Measurements from ENCODE around the gene FOSL2.

FOSL2 gene

DNA sequence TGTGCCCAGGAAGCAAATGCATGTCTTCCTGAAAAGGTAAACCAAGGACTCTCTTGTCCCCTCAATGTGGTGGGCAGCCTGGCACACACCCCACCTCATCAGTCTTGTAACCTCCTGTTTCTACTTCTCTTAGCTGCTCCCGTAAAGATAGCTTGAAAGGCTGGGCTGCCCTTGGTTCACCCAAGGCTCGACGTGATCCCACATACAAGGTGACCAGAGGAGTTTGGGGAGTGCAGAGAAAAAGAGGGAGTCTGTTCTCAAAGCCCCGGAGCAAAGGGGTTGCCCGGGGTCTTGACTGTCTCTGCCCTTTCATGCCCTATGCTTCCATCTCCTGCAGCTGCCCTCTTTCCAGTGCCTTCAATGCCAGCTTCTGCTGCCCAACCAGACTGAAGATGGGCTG, 18.3 kb upstream of the FOSL2 start:
- TF ChIP-seq, protein P1, sequence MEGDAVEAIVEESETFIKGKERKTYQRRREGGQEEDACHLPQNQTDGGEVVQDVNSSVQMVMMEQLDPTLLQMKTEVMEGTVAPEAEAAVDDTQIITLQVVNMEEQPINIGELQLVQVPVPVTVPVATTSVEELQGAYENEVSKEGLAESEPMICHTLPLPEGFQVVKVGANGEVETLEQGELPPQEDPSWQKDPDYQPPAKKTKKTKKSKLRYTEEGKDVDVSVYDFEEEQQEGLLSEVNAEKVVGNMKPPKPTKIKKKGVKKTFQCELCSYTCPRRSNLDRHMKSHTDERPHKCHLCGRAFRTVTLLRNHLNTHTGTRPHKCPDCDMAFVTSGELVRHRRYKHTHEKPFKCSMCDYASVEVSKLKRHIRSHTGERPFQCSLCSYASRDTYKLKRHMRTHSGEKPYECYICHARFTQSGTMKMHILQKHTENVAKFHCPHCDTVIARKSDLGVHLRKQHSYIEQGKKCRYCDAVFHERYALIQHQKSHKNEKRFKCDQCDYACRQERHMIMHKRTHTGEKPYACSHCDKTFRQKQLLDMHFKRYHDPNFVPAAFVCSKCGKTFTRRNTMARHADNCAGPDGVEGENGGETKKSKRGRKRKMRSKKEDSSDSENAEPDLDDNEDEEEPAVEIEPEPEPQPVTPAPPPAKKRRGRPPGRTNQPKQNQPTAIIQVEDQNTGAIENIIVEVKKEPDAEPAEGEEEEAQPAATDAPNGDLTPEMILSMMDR (IDR thresholded peaks at IDR 0.05; ENCODE audit: low read depth, low read length, missing control alignments): no peak
- no peak for DNase-seq (ENCODE audit: extremely low read depth, low read depth)
- H3K4me3 ChIP-seq (replicated peaks; ENCODE audit: low read depth, low read length): no peak overlapping the region

DNA sequence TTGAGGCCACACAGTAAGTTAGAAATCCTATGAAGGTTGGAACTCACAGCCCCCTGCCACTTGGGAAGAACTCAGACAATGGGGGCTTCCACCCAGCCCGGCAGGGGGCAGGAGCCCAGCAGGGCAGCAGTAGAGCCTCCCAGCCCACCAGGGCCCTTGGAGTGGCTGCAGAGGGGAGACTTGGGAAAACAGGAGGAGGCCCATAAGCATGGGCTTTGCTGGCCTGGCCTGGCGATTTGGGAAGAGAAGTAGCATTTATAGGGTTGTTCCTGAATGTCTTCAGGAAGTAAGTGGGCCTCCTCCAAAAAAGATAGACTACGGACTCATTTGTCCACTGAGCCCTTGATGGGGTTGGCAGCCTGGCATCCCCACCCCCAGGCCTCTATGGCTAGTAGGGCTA, 17.4 kb upstream of the FOSL2 start:
- DNase-seq (ENCODE audit: extremely low read depth, low read depth): no peak
- H3K4me3 ChIP-seq (replicated peaks; ENCODE audit: low read depth, low read length): no peak overlapping the region
- TF ChIP-seq, protein P1 (IDR thresholded peaks at IDR 0.05; ENCODE audit: low read depth, low read length, missing control alignments): no peak

DNA sequence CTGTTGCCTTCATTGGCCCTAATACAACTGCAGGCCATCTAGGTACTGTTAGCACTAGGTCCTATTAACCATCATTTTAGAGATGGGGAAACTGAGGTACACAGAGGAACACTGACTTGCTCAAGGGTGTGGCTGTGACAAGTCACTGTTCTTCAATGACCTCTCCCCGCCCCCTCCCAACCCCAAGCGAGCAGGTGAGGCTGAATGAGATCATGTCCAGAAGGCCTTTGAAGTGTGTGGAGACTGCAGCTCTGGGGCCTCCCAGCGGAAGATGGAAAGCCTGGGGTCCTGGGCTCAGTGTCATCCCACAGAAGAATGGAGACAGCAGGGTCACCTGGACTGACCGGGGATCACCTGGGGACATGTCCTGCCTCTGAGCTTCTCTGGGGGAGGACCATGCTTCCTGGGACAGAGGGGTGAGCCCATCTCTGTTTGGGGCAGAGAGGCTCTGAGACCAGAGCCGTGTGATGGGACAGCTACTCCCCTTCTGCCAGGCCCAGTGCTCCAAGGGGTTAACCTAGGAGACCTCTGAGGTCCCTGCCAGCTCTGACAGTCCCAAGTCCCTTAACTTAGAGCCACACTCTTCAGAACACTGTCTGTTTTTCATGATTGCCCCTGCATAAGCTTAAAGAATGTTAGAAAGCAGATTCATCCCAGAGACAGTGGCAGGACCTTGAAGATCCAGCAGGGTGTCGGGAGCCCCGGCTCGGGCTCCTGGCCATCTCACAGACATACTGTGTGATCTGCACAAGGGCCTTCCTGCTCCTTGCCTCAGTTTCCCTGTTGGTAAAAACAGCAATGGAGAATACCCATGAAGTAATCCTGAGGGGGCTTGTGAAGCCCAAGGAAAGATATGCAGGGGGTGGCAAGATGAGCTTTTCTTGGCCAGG, 16.7 kb upstream of the FOSL2 start:
- no peak overlapping the region for H3K4me3 ChIP-seq (replicated peaks; ENCODE audit: low read depth, low read length)
- DNase-seq (ENCODE audit: extremely low read depth, low read depth): no peak
- TF ChIP-seq, protein P1 (IDR thresholded peaks at IDR 0.05; ENCODE audit: low read depth, low read length, missing control alignments): no peak

DNA sequence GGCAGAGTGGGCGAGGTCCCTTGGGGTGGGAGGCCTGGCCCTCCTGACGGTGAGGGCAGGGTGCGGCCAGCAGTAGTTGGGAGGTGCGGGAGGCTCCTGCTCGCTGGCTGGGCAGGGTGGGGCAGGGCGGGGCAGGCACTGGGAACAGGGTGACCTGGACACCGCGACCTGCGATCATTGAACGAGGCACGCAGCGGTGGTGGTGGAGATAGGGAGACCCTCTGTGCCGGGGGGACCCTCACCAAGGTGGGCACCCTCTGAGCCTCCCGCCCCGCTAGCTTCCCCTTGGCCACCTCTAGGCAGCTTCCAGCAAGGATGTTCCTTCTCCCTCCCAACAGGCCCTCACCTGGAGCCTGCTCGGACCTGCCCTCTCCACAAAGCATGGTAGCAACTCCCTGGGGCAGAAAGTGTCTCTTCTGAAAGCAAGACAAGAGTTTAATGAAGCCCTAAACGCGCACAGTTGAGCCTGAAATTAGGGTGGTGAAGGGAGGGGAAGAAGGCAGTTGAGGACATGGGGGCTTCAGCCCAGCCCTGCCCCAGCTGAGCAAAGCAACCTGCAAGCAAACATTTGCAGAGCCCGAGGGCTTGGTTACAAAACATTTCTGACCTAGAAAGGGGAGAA, 15.4 kb upstream of the FOSL2 start:
- H3K4me3 ChIP-seq (replicated peaks; ENCODE audit: low read depth, low read length): no peak overlapping the region
- TF ChIP-seq, protein P1 (IDR thresholded peaks at IDR 0.05; ENCODE audit: low read depth, low read length, missing control alignments): no peak
- no peak for DNase-seq (ENCODE audit: extremely low read depth, low read depth)

DNA sequence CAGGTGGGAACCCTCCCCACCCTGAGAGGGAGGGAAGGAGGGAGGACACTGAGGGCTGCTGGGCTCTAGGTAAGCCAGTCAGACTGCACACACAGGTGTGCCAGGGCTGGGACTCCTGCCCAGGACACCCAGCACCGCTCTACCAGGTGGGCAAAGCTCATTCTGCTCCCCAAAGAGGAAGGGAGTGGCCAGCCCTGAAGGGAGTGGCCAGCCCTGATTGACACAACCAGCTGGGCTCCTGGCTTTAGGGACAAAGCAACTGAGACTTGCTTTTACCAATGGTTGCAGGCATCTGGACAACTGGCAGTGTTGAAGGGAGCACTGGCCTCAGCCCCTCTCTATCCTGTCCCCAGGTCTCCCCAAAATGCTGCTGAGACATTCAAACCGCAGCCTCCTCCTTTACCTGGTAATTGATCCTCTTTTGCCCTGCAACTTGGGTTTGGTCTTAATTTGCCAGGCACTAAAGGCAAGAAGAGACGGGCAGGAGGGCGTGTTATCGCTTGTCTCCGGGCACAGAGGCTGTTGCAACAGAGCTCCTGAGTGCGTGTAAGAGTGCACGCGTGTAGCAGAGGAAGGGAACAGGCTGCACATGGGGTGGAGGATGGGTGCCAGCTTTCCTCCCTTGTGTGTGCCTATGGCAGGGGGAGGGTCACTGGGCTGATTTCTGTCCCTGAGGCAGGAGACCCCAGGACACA, 14.5 kb upstream of the FOSL2 start:
- H3K4me3 ChIP-seq (replicated peaks; ENCODE audit: low read depth, low read length): no peak overlapping the region
- DNase-seq (ENCODE audit: extremely low read depth, low read depth): no peak
- TF ChIP-seq, protein P1 (IDR thresholded peaks at IDR 0.05; ENCODE audit: low read depth, low read length, missing control alignments): no peak

DNA sequence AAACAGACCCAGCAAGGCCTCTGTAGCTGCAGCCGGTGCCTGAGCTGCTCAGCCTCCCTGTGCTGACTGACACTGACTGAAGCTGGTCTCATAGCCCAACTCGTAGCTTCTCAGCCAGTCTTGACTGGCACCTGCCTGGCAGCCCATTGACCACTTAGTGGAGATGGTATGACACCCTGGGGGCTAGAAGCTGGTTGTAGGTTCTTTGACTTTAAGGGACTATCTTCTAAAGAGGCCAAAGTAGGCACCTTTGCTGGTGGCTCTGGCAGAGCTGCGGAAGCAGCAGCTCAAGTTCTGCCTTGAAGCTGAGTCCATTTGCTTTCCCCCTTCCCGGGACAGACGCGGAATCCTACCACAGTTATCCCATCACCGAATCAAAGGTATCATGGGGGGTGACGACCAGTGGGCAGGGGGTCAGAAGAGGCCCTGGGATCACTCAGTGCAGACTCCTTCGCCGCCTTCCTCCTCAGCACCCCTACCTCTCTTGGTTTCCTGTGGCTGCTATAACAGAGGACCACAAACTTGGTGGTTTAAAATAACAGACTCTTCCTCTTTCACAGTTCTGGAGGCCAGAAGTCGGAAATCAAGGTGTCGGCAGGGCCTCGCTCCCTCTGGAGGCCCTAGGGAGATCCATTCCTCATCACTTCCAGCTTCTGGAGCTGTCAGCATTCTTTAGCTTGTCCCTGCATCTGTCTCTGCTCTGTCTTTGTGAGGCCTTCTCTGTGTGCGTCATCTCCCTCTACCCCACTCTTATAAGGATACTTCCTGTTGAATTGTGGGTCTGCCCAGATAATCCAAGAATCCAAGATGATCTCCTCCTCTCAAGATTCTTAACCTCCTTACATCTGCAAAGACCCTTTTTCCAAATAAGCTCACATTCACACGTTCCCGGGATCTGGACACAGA, 13.7 kb upstream of the FOSL2 start:
- no peak for DNase-seq (ENCODE audit: extremely low read depth, low read depth)
- TF ChIP-seq, protein P1 (IDR thresholded peaks at IDR 0.05; ENCODE audit: low read depth, low read length, missing control alignments): no peak
- H3K4me3 ChIP-seq (replicated peaks; ENCODE audit: low read depth, low read length): no peak overlapping the region
